Suppressor macrophage (primary cell): ENCODE measurements around the gene PUDP.
"Not testable (repeated sequence)": the region's sequence is repeated elsewhere in the genome, so short reads cannot be mapped to it uniquely, and the experiment has no call there.

Experiments used
- DNase-seq, 4 experiments: peaks; one replicate each; pipeline ENCODE4 v3.0.0-alpha.2; 2020 to 2022

The PUDP gene

DNA sequence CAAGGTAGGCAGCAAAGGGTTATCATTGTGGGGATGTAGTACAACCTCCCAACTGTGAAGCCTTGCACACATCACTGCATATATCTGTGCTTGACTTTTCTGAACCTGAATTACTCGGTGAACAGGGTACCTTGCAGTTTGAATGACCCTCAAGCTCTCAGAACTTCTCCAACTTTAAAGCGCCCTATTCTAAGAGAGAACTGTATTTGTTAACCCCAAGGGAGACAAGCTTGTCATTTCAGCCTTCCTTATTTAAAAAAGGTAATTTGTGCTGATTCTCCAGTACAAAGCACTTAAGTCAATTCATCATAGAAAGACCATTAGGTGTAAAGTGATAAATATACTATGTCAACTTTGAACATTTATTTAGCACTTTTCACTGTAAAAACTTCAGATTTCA, 122.5 kb downstream of the PUDP start:
- DNase-seq, result no peak

DNA sequence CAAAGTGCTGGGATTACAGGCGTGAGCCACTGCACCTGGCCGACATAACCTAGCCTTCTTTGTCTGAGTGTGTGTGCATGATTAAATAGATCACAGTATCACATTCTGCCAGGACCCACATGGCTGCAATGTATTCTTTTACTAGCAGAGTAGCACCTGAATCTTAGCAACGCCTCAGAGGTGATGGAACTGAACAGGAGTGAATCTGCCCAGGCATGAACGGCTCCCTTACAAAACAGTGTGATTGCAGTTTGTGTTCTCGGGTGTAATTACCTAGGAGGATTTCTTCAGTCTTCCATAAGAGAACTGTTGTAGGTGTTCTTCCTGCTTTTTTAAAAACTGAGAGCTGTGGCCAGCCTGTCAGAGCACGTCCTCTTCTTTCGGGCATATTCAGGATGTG, 123.1 kb downstream of the PUDP start:
- DNase-seq, result no peak

DNA sequence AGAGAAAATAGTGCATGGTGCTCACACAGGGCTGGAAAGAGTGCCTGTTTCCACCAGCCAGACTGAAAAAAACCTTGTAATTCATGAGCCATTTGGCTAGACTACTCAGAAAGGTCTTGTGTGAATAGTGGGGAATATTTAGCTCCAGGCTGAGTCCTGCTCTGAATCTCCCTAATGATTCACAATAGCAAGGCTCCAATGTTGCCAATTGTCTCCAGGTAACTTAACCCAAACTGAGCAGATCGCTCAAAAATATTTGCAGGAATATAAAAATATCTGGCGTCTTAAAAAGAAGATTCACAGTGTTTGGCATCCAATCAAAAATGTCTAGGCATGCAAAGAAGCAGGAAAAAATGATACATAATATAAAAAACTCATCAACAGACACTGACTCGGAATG, 125.0 kb downstream of the PUDP start:
- not testable (repeated sequence) for DNase-seq

DNA sequence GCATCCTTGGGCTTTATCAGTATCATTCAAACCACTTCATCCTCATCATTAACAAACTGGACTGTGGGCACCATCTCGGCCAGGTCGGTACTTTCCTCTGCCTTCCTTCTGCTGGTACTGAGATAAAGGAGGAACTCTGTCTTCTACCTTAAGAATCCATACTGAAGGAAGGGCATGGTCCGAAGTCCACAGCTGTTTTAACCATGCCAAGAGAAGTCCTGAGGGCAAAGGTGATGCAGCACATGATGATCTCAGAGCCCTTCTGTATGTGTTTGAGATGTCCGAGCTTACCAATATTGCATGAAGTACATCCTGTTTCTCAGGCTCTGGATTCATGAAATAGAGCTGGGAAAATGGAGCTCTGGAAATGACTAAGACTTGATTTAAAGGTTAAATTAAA, 126.0 kb downstream of the PUDP start:
- DNase-seq, result no peak

DNA sequence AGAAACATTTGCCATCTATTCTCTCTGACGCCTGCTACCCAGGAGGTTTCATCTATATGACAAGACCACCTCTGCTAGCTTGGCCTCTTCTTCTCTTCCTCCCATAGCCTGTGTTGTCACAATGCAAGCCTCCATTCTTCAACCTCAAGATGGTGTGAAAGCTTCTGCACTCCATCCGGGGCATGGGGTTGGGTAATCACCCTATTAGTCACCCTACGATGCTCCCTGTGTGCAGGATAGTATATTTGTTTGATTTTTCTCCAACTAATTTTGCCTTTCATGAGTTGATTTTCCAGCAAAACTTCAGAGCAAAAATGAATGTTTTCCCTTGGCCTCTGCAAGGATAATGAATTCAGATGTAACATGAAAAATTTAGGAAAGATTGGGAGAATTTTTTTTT, 128.4 kb downstream of the PUDP start:
- DNase-seq, result no peak

DNA sequence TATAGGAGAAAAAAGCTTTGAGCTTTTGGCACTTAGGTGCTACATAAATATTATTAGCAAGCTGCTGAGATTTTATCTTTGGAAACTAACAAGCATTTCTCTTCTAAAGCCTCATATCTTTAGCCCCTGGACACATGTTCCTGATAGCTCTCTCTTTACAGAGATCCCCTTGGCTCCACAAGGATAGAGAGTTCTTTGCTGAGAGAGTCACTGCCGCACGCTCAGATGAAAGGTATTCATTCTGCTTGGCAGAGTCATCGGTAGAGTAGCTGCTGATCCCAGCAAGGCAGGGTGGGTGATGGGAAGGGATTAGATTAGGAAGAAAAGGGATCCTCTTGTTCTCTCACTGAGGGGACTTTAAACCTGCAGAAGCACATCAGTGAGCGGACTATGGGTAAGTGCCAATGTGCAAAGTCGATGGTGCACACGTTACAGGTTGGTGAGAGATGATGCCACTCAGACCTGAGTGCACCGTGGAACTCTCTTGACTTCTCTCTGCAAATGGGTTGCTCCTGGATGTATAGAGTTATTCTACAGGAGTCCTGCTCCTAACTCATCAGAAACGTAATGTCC, 135.6 kb downstream of the PUDP start:
- DNase-seq, result not testable (repeated sequence)

DNA sequence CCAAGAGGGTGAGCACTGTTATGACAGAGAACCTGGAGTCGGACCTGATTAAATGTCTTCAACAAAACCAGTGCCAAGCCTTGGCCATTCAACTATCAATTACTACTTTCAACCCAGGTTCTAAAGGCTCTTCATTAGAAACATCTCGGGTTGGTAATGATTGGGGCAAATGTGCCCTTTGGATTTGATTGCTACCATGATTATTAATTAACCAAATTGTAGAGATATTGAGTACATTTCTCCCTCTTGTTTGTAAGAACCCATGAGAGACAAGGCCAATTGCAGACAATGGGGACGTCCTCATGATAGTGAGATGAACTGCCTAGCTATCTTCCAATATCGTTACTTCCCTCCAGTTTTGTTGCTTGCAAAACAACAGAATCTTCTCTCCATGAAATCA, 137.1 kb downstream of the PUDP start:
- not testable (repeated sequence) for DNase-seq

DNA sequence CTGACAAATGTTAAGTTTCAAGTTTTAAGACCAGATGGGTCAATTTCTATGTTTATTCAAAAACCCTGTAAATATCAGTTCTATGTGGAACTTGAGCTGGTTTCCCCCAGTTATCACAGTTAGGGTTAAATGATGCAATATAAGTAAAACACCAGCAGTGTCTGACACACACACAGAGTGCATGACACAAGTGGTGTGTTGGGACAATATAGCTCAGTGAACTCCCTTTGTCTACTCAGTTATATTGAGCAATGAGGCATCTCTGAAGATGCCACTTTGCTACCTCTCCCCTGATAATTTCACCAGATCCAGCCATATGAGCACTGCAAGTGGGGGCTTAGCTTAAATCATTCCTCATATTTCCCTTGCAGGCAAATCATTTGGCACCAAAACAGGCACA, 140.6 kb downstream of the PUDP start:
- not testable (repeated sequence) for DNase-seq
